ENCODE data around the gene STS. TPM values are rescaled to one million over a fixed set of nuclear protein-coding genes. Genes with fewer than 3 reads are reported as not detected.
"Not testable (repeated sequence)": the region's sequence is repeated elsewhere in the genome, so short reads cannot be mapped to it uniquely, and the experiment has no call there.

Gene STS
- total and polyA plus RNA-seq, 5 donors from 2014 or later, result 0.54 to 1.6 (median 1.3) TPM

GRCh38 chrX:7164174-7164573 is 16.7 kb downstream of the STS start:
- no peaks in the 10 kb centered on the region for H3K36me3 ChIP-seq (ENCODE audit: control insufficient read depth, insufficient read depth, low read length)
- no peak overlapping the region for H3K27ac ChIP-seq (ENCODE audit: insufficient read depth, low read length, poor library complexity, severe bottlenecking)
- no peak overlapping the region for H3K27ac Mint-ChIP-seq
- DNase-seq (no peak), ATAC-seq (ENCODE audit: low read depth in 2 of 2) (no peak)
- H3K4me3 ChIP-seq (ENCODE audit: low read depth, low read length), result no peak overlapping the region
- H3K27me3 Mint-ChIP-seq, result no peaks in the 10 kb centered on the region
- H3K4me1 ChIP-seq (ENCODE audit: control insufficient read depth, insufficient read depth, low read length, poor library complexity, severe bottlenecking), result no peaks in the 10 kb centered on the region
- H3K9me3 Mint-ChIP-seq, result peaks cover 0 to under 1% (median 0%) of the 10 kb centered on the region in 7 donors
- H3K36me3 Mint-ChIP-seq, result no peaks in the 10 kb centered on the region
- H3K4me1 Mint-ChIP-seq, result peaks cover 0 to 7% (median 0%) of the 10 kb centered on the region in 4 donors
- H3K27me3 ChIP-seq (ENCODE audit: control insufficient read depth, insufficient read depth, low read length), result no peaks in the 10 kb centered on the region
- no peaks in the 10 kb centered on the region for H3K9me3 ChIP-seq (ENCODE audit: control insufficient read depth in 2 of 2, low read length in 2 of 2)
- no peak overlapping the region for H3K4me3 Mint-ChIP-seq

- H3K27ac Mint-ChIP-seq, result peak overlapping the region in 1 of 3 donors; percentile 16
- Histone ChIP-seq H3K4me3 (ENCODE audit: low read depth, low read length) (no peak overlapping the region), H3K36me3 (ENCODE audit: control insufficient read depth, insufficient read depth, low read length) (no peaks in the 10 kb centered on the region), H3K4me1 (ENCODE audit: control insufficient read depth, insufficient read depth, low read length, poor library complexity, severe bottlenecking) (no peaks in the 10 kb centered on the region), H3K27me3 (ENCODE audit: control insufficient read depth, insufficient read depth, low read length) (no peaks in the 10 kb centered on the region), H3K27ac (ENCODE audit: insufficient read depth, low read length, poor library complexity, severe bottlenecking) (no peak overlapping the region), H3K9me3 (ENCODE audit: control insufficient read depth in 2 of 2, low read length in 2 of 2) (no peaks in the 10 kb centered on the region)
- H3K4me1 Mint-ChIP-seq, result no peaks in the 10 kb centered on the region
- H3K27me3 Mint-ChIP-seq, result no peaks in the 10 kb centered on the region
- H3K4me3 Mint-ChIP-seq, result no peak overlapping the region
- peaks cover 0 to 7% (median 0%) of the 10 kb centered on the region in 7 donors for H3K9me3 Mint-ChIP-seq
- no peaks in the 10 kb centered on the region for H3K36me3 Mint-ChIP-seq
- ATAC-seq (ENCODE audit: low read depth in 2 of 2) (no peak), DNase-seq (no peak)
Observed at GRCh38 chrX:7168371-7168770, 20.9 kb downstream of the STS start.

- H3K4me3 ChIP-seq (ENCODE audit: low read depth, low read length), result no peak overlapping the region
- Mint-ChIP-seq H3K27ac (no peak overlapping the region), H3K36me3 (no peaks in the 10 kb centered on the region), H3K4me3 (no peak overlapping the region), H3K9me3 (peaks cover 0 to 7% (median 0%) of the 10 kb centered on the region in 7 donors), H3K4me1 (no peaks in the 10 kb centered on the region), H3K27me3 (no peaks in the 10 kb centered on the region)
- DNase-seq, result no peak
- H3K36me3 ChIP-seq (ENCODE audit: control insufficient read depth, insufficient read depth, low read length), result no peaks in the 10 kb centered on the region
- H3K27ac ChIP-seq (ENCODE audit: insufficient read depth, low read length, poor library complexity, severe bottlenecking), result no peak overlapping the region
- H3K27me3 ChIP-seq (ENCODE audit: control insufficient read depth, insufficient read depth, low read length), result no peaks in the 10 kb centered on the region
- no peaks in the 10 kb centered on the region for H3K4me1 ChIP-seq (ENCODE audit: control insufficient read depth, insufficient read depth, low read length, poor library complexity, severe bottlenecking)
- no peaks in the 10 kb centered on the region for H3K9me3 ChIP-seq (ENCODE audit: control insufficient read depth in 2 of 2, low read length in 2 of 2)
- no peak for ATAC-seq (ENCODE audit: low read depth in 2 of 2)
Observed at GRCh38 chrX:7169627-7170026, 22.1 kb downstream of the STS start.

DNA sequence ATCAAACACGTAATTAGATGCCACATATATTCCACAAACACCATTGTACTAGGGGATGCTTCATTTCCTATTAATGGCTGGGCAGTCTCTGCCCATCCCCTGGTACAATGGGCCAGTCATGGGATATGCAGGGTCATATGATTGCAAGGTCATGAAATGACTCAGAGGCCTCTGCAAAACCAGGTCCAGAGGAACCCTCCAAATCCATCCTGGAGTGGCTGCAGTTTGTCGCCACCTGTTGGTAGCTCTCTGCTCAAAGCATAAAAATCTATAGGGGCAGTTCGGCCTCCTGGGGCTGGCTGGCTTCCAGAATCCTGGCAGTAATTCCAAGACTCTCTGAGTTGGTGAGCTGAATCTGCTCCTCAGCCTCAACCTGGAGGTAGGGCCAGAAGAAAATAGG is 23.4 kb downstream of the STS start:
- DNase-seq, result peak; percentile 1 to 45 (median 13)
- peaks cover 0 to 7% (median 0%) of the 10 kb centered on the region in 7 donors for H3K9me3 Mint-ChIP-seq
- H3K4me1 Mint-ChIP-seq, result no peaks in the 10 kb centered on the region
- Histone ChIP-seq H3K4me3 (ENCODE audit: low read depth, low read length) (no peak overlapping the region), H3K27ac (ENCODE audit: insufficient read depth, low read length, poor library complexity, severe bottlenecking) (no peak overlapping the region), H3K36me3 (ENCODE audit: control insufficient read depth, insufficient read depth, low read length) (no peaks in the 10 kb centered on the region), H3K27me3 (ENCODE audit: control insufficient read depth, insufficient read depth, low read length) (no peaks in the 10 kb centered on the region), H3K9me3 (ENCODE audit: control insufficient read depth in 2 of 2, low read length in 2 of 2) (no peaks in the 10 kb centered on the region), H3K4me1 (ENCODE audit: control insufficient read depth, insufficient read depth, low read length, poor library complexity, severe bottlenecking) (no peaks in the 10 kb centered on the region)
- no peak overlapping the region for H3K27ac Mint-ChIP-seq
- ATAC-seq (ENCODE audit: low read depth in 2 of 2), result no peak
- no peaks in the 10 kb centered on the region for H3K27me3 Mint-ChIP-seq
- H3K36me3 Mint-ChIP-seq, result no peaks in the 10 kb centered on the region
- H3K4me3 Mint-ChIP-seq, result no peak overlapping the region

- not testable (repeated sequence) for DNase-seq; H3K36me3 Mint-ChIP-seq; H3K9me3 Mint-ChIP-seq; H3K36me3 ChIP-seq (ENCODE audit: control insufficient read depth, insufficient read depth, low read length); ATAC-seq (ENCODE audit: low read depth in 2 of 2); H3K9me3 ChIP-seq (ENCODE audit: control insufficient read depth in 2 of 2, low read length in 2 of 2); H3K4me1 ChIP-seq (ENCODE audit: control insufficient read depth, insufficient read depth, low read length, poor library complexity, severe bottlenecking); H3K4me3 ChIP-seq (ENCODE audit: low read depth, low read length); H3K27me3 Mint-ChIP-seq; H3K4me1 Mint-ChIP-seq; H3K27ac Mint-ChIP-seq; H3K27ac ChIP-seq (ENCODE audit: insufficient read depth, low read length, poor library complexity, severe bottlenecking); H3K27me3 ChIP-seq (ENCODE audit: control insufficient read depth, insufficient read depth, low read length); H3K4me3 Mint-ChIP-seq
Observed at GRCh38 chrX:7178859-7179258, 31.3 kb downstream of the STS start.

DNA sequence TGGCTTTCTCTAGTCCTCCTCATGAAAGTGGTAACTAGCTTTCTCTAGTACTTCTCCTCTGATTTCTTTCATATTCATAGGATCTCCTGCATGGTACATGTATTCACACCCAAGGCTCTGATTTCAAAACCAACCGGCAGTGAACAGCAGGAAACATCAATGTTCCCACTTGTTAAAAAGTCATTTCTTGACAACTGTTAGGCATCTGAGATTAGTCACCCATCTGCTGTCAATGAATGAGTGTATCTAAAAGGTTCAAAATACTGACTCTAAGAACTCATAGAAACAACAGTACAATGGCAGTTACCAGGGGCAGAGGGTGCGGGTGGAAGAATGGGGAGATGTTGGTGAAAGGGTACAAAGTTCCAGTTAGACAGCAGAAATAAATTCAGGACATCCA is 31.9 kb downstream of the STS start:
- H3K9me3 ChIP-seq (ENCODE audit: control insufficient read depth in 2 of 2, low read length in 2 of 2), result no peaks in the 10 kb centered on the region
- H3K4me1 Mint-ChIP-seq, result no peaks in the 10 kb centered on the region
- H3K4me1 ChIP-seq (ENCODE audit: control insufficient read depth, insufficient read depth, low read length, poor library complexity, severe bottlenecking), result no peaks in the 10 kb centered on the region
- no peaks in the 10 kb centered on the region for H3K27me3 ChIP-seq (ENCODE audit: control insufficient read depth, insufficient read depth, low read length)
- no peaks in the 10 kb centered on the region for H3K36me3 Mint-ChIP-seq
- no peak overlapping the region for H3K27ac ChIP-seq (ENCODE audit: insufficient read depth, low read length, poor library complexity, severe bottlenecking)
- ATAC-seq (ENCODE audit: low read depth in 2 of 2), result no peak
- DNase-seq, result no peak
- H3K27ac Mint-ChIP-seq, result no peak overlapping the region
- no peak overlapping the region for H3K4me3 ChIP-seq (ENCODE audit: low read depth, low read length)
- H3K27me3 Mint-ChIP-seq, result no peaks in the 10 kb centered on the region
- H3K36me3 ChIP-seq (ENCODE audit: control insufficient read depth, insufficient read depth, low read length), result no peaks in the 10 kb centered on the region
- peaks cover 0 to 1% (median 0%) of the 10 kb centered on the region in 7 donors for H3K9me3 Mint-ChIP-seq
- H3K4me3 Mint-ChIP-seq, result no peak overlapping the region

DNA sequence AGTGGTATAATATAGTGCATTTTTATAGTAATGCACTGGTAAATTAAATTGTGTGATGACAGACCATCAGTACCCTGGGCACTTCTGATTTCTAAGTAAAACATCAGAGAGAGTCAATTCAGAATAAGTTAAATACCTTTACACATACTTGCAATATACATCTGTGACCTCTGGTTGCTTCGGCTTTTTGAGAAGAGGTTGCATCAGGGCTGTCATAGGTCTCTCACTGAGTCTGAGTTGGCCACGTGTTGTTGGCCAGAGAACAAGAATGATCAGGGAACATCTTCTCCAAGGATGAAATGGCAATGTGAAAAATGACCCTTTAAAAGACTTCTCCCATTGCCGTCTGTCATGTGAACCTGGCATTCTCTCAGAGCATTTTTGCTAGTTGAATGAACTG is 37.3 kb downstream of the STS start:
- H3K4me1 ChIP-seq (ENCODE audit: control insufficient read depth, insufficient read depth, low read length, poor library complexity, severe bottlenecking), result no peaks in the 10 kb centered on the region
- no peaks in the 10 kb centered on the region for H3K9me3 ChIP-seq (ENCODE audit: control insufficient read depth in 2 of 2, low read length in 2 of 2)
- no peak overlapping the region for H3K4me3 ChIP-seq (ENCODE audit: low read depth, low read length)
- H3K27me3 ChIP-seq (ENCODE audit: control insufficient read depth, insufficient read depth, low read length), result no peaks in the 10 kb centered on the region
- Mint-ChIP-seq H3K4me3 (no peak overlapping the region), H3K27ac (no peak overlapping the region), H3K27me3 (no peaks in the 10 kb centered on the region), H3K4me1 (no peaks in the 10 kb centered on the region), H3K9me3 (no peaks in the 10 kb centered on the region), H3K36me3 (peaks cover 3% of the 10 kb centered on the region)
- ATAC-seq (ENCODE audit: low read depth in 2 of 2) (no peak), DNase-seq (no peak)
- H3K36me3 ChIP-seq (ENCODE audit: control insufficient read depth, insufficient read depth, low read length), result no peaks in the 10 kb centered on the region
- H3K27ac ChIP-seq (ENCODE audit: insufficient read depth, low read length, poor library complexity, severe bottlenecking), result no peak overlapping the region

DNA sequence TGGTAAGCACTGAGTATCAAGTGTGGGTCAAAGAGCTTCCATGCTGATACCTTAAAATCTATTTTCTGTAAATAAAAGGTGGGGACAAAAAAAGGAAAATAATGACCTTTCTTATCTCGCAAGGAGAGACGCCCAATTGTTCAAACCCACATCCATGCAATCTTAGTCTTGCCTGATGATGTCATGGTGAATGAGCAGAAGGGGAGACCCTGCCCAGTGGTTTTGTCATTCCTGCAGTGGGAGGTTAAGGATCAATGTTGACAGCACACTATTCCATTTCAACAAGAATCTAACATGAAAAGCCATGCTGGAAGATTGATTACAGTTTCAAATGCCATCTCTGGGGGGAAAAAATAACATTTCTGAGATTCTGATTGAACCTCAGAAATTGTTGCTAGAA is 41.2 kb downstream of the STS start:
- Histone ChIP-seq H3K4me3 (ENCODE audit: low read depth, low read length) (no peak overlapping the region), H3K4me1 (ENCODE audit: control insufficient read depth, insufficient read depth, low read length, poor library complexity, severe bottlenecking) (no peaks in the 10 kb centered on the region), H3K27me3 (ENCODE audit: control insufficient read depth, insufficient read depth, low read length) (no peaks in the 10 kb centered on the region), H3K9me3 (ENCODE audit: control insufficient read depth in 2 of 2, low read length in 2 of 2) (no peaks in the 10 kb centered on the region), H3K27ac (ENCODE audit: insufficient read depth, low read length, poor library complexity, severe bottlenecking) (no peak overlapping the region), H3K36me3 (ENCODE audit: control insufficient read depth, insufficient read depth, low read length) (no peaks in the 10 kb centered on the region)
- no peaks in the 10 kb centered on the region for H3K9me3 Mint-ChIP-seq
- no peaks in the 10 kb centered on the region for H3K4me1 Mint-ChIP-seq
- no peak overlapping the region for H3K4me3 Mint-ChIP-seq
- peaks cover 3% of the 10 kb centered on the region for H3K36me3 Mint-ChIP-seq
- ATAC-seq (ENCODE audit: low read depth in 2 of 2) (no peak), DNase-seq (no peak)
- no peak overlapping the region for H3K27ac Mint-ChIP-seq
- no peaks in the 10 kb centered on the region for H3K27me3 Mint-ChIP-seq
